Heart right ventricle (tissue), 16 donors: ENCODE results near the gene CD96. TPM values are rescaled to one million over a fixed set of nuclear protein-coding genes. Genes with fewer than 3 reads are reported as not detected.

Experiments used
- ATAC-seq, 8 donors: fragments of 200-7000 bp; cut with Tn5 transposase; one replicate each; pipeline ENCODE4 v1.9.1; 2020; ENCODE audit warnings: mild to moderate bottlenecking in 8 of 8, moderate library complexity in 8 of 8, moderate number of reproducible peaks in 1 of 8
- DNase-seq, 2 donors: peaks; one replicate each; pipeline ENCODE4 v3.0.0-alpha.2; 2020
- H3K27ac ChIP-seq, 10 donors: fragments of 200-600 bp; sonication (generic) in 2 of 10; one replicate each; pipeline versions ENCODE4 v1.5.0 to v1.8.0; 2020 to 2022; ENCODE audit warnings: mild to moderate bottlenecking in 3 of 10
- H3K27me3 ChIP-seq, 7 donors: fragments of 200-600 bp; one replicate each; pipeline ENCODE4 v1.8.0; 2021 to 2022; ENCODE audit warnings: mild to moderate bottlenecking in 2 of 7
- H3K36me3 ChIP-seq, 9 donors: fragments of 200-600 bp; sonication (generic) in 1 of 9; one replicate each; pipeline versions ENCODE4 v1.5.0 to v1.8.0; 2020 to 2022; ENCODE audit warnings: mild to moderate bottlenecking in 2 of 9
- H3K4me1 ChIP-seq, 9 donors: fragments of 200-600 bp; sonication (generic) in 1 of 9; one replicate each; pipeline versions ENCODE4 v1.5.0 to v1.8.0; 2020 to 2022; ENCODE audit warnings: mild to moderate bottlenecking in 4 of 9
- H3K4me3 ChIP-seq, 10 donors: fragments of 200-600 bp; sonication (generic) in 2 of 10; one replicate each; pipeline versions ENCODE4 v1.5.0 to v1.8.0; 2020 to 2022; ENCODE audit warnings: mild to moderate bottlenecking in 7 of 10, moderate library complexity in 2 of 10
- H3K9me3 ChIP-seq, 11 donors: fragments of 200-600 bp in 10 of 11; sonication (generic) in 2 of 11; one replicate each; pipeline versions ENCODE4 v1.5.0 to v1.8.0; 2013 to 2022; ENCODE audit warnings: mild to moderate bottlenecking in 2 of 11, control low read depth in 1 of 11, moderate library complexity in 1 of 11
- WGBS, 2 donors: extraction: QIAGEN DNeasy Blood & Tissue Kit; methylation state at CpG; one replicate each; pipeline ENCODE4 v1.1.7; 2013; ENCODE audit warnings: inconsistent platforms in 1 of 2; 5-methylcytosine and 5-hydroxymethylcytosine counted together
- intact Hi-C, 10 donors: fragments of 100-400 bp; cut with DNase I; formaldehyde crosslinking; loops; one replicate each; pipeline versions ENCODE4 v1.11.1 to v1.14.2; 2022
- polyA plus RNA-seq, 2 donors: library from polyadenylated mRNA; stranded (reverse); fragments of 200-250 nt; gene quantifications; one replicate each; pipeline ENCODE4 v1.2.3, GENCODE V29; 2013
- total RNA-seq, 10 donors: library from RNA; stranded (reverse); fragmentation: NEBNext Ultra II Directional in 3 of 10; extraction: Animal tissue kit (Norgen Biotek cat#: 25700) in 3 of 10; gene quantifications; one replicate each; pipeline versions ENCODE4 v1.2.1 to v1.2.4, GENCODE V29; 2021 to 2023
- TF ChIP-seq, protein P1 (sequence below), 9 donors: fragments of 200-600 bp; sonication (generic) in 2 of 9; IDR thresholded peaks; one replicate each; pipeline versions ENCODE4 v1.5.0 to v1.8.0; 2021 to 2022; ENCODE audit warnings: antibody characterized with exemption in 9 of 9, mild to moderate bottlenecking in 5 of 9, moderate library complexity in 1 of 9
- donor health status: Arrhythmogenic right ventricular cardiomyopathy.
- donor health status: ischemic (EF 13 %, LVEDD 7.1; RV severe dilation, severe dysfunction).
- donor health status: healthy with polysubstance abuse.
- donor health status: DM: no; HTN: yes; CAD: no.
- donor health status: DM: no; HTN: no; CAD: no.
- donor health status: ischemic (EF 25% LVEDD 6.9; RV normal size, moderate dysfunction).
- donor health status: ischemic (EF 25% LVEDD 5.7; RV mildly dilated, moderate dysfunction).
- donor health status: healthy.
- donor health status: DM: yes; HTN: yes; CAD: no.
- donor health status: Ischemic cardiomyopathy.
- donor health status: ischemic (EF 35%, LVEDD 5.7; RV mildly dilated, moderate dysfunction).
- donor health status: nonischemic (EF 11% LVEDD 7.7; RV severe dilation, severe dysfunction).
- donor health status: DM: yes; HTN: yes; CAD: no.
- donor health status: PGD.
- donor health status: ischemic (EF 29% LVEDD 5.4; RV normal size, mild dysfunction).
- donor health status: nonischemic (EF 23%, LVEDD 6.1; RV moderate dilation, normal function).

Gene CD96
- total and polyA plus RNA-seq, 12 donors: 0.07 to 6.2 (median 0.28) TPM

DNA sequence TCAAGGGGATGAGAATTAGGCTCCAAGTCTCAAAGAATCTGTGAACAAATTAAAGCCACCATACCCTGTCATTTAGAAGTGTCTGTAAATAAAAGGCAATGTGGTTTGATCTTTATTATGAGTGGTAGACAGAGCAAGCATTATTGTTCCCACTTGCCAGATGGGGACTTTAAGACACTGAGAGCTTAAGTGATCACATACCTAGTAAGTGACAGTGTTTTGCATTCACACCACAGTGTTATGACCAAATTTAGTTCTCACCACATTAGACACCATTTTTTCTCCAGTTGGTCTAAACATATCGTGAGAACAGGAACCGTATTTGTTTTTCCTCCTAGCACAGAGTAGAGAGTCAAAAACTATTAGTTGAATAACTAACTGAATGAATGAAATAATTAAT, 66.4 kb downstream of the CD96 start:
- ATAC-seq (no peak), DNase-seq (no peak)
- intact Hi-C loops: no loop called here
- H3K4me3 ChIP-seq: no peak overlapping the region
- no peaks in the 10 kb centered on the region for H3K36me3 ChIP-seq
- peaks cover 0 to 7% (median 0%) of the 10 kb centered on the region in 7 donors for H3K27me3 ChIP-seq
- 88 to 95% methylated on average over 2 of the region's 2 CpGs for WGBS, 2 donors
- H3K27ac ChIP-seq: no peak overlapping the region
- TF ChIP-seq, protein P1, sequence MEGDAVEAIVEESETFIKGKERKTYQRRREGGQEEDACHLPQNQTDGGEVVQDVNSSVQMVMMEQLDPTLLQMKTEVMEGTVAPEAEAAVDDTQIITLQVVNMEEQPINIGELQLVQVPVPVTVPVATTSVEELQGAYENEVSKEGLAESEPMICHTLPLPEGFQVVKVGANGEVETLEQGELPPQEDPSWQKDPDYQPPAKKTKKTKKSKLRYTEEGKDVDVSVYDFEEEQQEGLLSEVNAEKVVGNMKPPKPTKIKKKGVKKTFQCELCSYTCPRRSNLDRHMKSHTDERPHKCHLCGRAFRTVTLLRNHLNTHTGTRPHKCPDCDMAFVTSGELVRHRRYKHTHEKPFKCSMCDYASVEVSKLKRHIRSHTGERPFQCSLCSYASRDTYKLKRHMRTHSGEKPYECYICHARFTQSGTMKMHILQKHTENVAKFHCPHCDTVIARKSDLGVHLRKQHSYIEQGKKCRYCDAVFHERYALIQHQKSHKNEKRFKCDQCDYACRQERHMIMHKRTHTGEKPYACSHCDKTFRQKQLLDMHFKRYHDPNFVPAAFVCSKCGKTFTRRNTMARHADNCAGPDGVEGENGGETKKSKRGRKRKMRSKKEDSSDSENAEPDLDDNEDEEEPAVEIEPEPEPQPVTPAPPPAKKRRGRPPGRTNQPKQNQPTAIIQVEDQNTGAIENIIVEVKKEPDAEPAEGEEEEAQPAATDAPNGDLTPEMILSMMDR (IDR thresholded peaks at IDR 0.05): no peak
- no peaks in the 10 kb centered on the region for H3K4me1 ChIP-seq
- no peaks in the 10 kb centered on the region for H3K9me3 ChIP-seq

DNA sequence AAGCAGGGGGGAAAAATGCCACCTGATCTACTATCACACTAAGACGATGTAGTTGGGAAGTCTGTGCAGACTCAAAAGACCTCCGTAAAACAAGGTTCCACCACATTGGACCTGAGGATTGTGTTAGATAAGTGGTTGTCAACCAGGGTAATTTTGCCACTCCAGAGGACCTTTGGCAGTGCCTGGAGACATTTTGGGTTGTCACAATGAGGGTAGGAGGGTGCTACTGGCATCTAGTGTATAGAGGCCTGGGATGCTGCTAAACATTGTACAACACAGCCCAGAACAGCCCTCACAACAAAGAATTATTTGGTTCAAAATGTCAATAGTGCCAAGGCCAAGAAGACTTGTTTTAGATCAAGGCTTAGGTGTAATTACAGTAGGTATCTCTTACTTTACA, 67.7 kb downstream of the CD96 start:
- TF ChIP-seq, protein P1 (IDR thresholded peaks at IDR 0.05): no peak
- Histone ChIP-seq H3K9me3 (no peaks in the 10 kb centered on the region), H3K27me3 (peaks cover 0 to 5% (median 0%) of the 10 kb centered on the region in 7 donors), H3K4me3 (no peak overlapping the region), H3K4me1 (no peaks in the 10 kb centered on the region), H3K27ac (peak overlapping the region in 1 of 10 donors; percentile 32), H3K36me3 (no peaks in the 10 kb centered on the region)
- ATAC-seq (no peak), DNase-seq (no peak)
- intact Hi-C loops: no loop called here
- whole genome bisulfite sequencing, 2 donors: 80 to 83% methylated on average over 2 of the region's 2 CpGs

DNA sequence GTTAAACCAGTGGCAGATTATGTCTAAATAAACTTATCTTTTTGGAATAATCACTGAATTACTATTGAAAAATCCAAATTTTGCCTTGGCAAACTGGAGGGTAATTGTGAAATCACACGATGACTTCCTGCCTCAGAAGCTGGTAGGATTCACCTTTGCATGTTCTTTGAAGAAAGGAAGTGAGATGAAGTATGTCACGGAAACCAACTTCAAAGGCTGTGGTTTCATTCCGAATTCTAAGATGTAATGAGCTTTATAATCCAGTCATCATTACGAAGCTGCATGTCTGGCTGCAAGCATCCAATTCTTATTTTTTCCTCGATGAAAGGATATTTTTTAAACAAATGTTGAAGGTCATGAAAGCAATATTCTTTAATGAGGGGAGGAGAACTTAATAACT, 68.2 kb downstream of the CD96 start:
- Histone ChIP-seq H3K4me1 (no peaks in the 10 kb centered on the region), H3K36me3 (no peaks in the 10 kb centered on the region), H3K27ac (peak overlapping the region in 1 of 10 donors; percentile 32), H3K27me3 (peaks cover 0 to 4% (median 0%) of the 10 kb centered on the region in 7 donors), H3K4me3 (no peak overlapping the region), H3K9me3 (no peaks in the 10 kb centered on the region)
- DNase-seq (no peak), ATAC-seq (no peak)
- 73% methylated on average over 5 of the region's 5 CpGs for WGBS, 2 donors
- intact Hi-C loops: no loop called here
- TF ChIP-seq, protein P1 (IDR thresholded peaks at IDR 0.05): no peak

DNA sequence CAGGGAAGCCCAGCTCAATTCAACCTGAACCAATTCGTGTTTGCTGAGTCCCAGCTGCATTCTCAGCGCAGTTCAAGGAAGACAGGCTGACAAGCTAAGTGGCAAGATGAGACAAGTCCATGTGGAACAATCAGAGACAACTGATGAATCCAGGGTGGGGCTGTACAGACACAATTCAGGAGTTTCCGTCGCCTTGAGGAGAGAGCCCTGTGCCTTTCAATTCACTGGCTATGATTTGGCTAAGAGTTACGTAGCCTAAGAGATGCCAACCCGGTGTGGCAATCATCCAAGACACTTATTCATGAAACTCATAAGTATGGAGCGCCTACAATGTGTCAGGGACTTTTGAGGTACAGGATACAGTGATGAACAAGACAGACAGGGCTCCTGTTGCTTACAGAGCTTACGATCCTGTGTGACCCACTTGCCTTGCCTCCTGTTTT, 68.6 kb downstream of the CD96 start:
- DNase-seq: no peak
- ATAC-seq: no peak
- TF ChIP-seq, protein P1 (IDR thresholded peaks at IDR 0.05): no peak
- Histone ChIP-seq H3K36me3 (no peaks in the 10 kb centered on the region), H3K4me3 (no peak overlapping the region), H3K4me1 (no peaks in the 10 kb centered on the region), H3K27ac (peak overlapping the region in 1 of 10 donors; percentile 15), H3K9me3 (no peaks in the 10 kb centered on the region), H3K27me3 (no peaks in the 10 kb centered on the region)
- intact Hi-C loops: no loop called here
- WGBS, 2 donors: 80 to 81% methylated on average over 8 of the region's 8 CpGs
